Loucy (cell line): ENCODE measurements around the gene TTC12.

ENCODE experiments used
- CTCF ChIP-seq: fragments of 200-600 bp; sonication (generic); conservative IDR thresholded peaks from 2 replicates; pipeline ENCODE4 v1.5.1; 2014; ENCODE audit warnings: mild to moderate bottlenecking, antibody characterized with exemption, low read length
- EZH2phosphoT487 ChIP-seq: fragments of 200-600 bp; IDR thresholded peaks from 2 replicates; pipeline ENCODE4 v1.6.1; 2018; ENCODE audit warnings: antibody characterized with exemption, mild to moderate bottlenecking, moderate library complexity, borderline replicate concordance

DNA sequence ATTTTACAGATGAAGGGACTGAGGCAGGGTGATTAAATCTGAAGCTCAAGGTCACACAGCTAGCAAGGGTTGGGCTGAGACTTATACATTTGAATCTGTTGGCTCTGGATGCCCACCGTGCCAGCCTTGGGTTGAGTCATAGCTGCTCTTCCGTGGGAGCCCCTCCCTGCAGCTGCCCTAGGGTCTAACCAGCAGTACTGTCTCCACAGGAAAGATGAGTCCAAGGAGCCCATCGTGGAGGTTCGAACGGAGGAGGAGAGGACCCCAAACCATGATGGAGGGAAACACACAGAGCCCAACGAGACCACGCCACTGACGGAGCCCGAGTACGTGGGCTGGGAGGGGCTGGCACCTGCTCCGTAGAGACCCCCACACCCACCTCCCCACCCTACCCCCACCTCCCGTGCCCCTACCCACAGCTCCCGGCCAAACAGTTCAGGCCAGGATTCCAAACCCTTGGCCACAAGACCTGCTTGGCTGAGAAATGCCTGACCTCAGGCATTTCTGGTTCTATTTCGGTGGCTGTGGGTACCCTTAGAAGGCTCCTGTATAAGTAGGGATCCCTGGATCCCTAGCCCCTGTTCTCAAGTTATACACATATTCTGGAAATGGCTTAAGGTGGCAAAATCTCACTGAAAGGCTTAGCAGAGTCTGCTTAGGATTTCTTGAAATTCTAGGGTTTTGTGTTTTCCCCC lies 42.7 kb upstream of the TTC12 start:
- TF ChIP-seq CTCF (no peak), EZH2phosphoT487 (no peak)
